Measurements from ENCODE around the gene CYB5R3. TPM values are rescaled to one million over a fixed set of nuclear protein-coding genes. Genes with fewer than 3 reads are reported as not detected.
A peak's percentile ranks its signal among the peaks of the same experiment; 100 is the strongest.

The CYB5R3 gene
- 80.5 and 87.8 TPM in 2 replicates for total RNA-seq (2014; rRNA removed; shearing (Covaris generic))

DNA sequence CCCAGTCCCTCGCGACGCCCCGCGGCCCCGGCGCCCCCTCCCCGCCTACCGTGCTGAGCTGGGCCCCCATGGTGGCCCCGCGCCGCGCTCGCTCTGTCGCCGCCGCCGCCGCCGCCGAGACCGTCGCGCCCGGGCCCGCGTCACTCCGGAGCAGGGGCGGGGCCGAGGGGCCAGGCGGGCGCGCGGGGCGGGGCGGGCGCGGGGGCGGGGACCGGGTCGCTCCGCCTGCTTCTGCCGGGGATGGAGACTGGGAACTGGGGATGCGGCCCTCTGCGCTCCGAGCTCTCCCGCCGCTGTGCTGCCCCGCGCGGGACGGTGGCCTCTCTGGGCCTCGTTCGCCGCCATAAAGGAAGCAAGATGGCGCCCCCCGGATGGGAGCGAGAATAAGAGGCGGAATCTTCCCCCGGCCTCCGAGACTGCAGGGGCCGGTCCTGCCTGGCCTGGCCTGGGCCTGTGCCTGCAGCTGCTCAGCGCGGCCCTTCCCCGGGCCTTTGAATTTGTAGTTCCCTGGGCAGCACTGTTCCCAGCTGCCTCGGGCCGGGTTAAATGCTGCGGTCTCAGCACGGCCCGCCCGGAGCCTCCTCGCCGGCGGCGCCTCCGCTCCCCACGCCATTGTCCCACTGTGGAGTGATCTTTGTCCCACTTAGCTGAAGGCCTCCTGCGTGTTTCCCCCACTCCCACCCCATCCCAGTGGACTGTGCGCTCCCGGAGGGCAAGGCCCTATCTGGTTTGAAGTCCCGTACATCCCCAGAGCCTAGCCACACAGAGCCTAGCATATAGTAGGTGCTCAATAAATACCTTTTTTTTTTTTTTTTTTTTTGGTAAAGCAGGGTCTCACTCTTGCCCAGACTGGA is at the start of gene CYB5R3:
Gene CYB5R3 (minus strand): TSS at position 147 of the 854 bp plus-strand sequence. CDS start 77 bp downstream, at position 70.
- peak; percentile 66 for DNase-seq (ENCODE audit: low spot score)

DNA sequence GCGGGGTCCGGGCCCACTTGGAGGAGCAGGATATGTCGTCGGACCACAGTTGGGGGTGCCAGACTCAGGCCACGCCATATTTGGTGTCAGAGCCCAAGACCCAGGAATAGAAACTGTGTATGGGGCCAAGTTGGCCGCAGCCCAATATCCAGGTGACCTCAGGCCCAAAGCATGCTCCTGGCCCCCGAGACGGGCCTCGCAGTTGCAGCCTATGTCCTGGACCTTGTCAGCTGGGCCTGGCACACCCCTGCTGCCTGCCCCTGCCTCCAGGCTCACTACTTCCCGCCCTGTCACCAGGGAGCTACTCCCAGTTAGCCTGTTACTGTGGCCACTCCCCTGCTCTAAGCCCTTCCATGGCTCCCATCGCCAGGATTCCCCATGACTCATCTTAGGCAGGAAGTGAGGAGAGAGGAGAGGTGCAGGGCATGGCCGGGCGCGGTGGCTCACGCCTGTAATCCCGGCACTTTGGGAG is 48.4 kb upstream of the CYB5R3 start:
- peak; percentile 19 for DNase-seq (ENCODE audit: low spot score)

DNA sequence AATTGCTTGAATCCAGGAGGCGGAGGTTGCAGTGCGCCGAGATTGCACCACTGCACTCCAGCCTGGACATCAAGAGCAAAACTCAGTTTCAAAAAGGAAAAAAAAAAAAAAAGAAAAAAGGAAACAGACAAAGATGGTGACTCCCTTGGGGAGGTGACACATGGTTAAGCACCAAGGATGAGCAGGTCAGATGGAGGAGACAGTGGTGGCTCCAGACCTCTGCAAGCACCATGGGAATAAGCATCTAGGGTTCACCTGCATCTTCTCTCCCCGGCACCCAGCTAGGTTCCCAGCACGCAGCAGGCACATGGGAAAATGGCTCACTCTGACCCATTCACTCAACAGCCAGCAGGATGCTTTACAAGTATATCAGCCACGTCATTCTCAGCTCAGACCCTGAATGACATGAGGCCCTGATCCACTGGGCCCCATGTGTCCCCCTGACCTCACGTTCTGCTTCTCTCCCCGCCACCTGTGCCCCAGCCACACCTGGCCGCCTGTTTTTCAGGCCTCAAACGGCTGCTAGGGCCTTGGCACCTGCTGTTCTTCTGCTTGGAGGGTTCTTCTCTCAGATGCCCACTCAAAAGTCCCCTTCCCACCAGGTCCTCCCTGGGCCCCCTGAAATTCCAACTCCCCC is 47.3 kb upstream of the CYB5R3 start:
- no peak for DNase-seq (ENCODE audit: low spot score)

DNA sequence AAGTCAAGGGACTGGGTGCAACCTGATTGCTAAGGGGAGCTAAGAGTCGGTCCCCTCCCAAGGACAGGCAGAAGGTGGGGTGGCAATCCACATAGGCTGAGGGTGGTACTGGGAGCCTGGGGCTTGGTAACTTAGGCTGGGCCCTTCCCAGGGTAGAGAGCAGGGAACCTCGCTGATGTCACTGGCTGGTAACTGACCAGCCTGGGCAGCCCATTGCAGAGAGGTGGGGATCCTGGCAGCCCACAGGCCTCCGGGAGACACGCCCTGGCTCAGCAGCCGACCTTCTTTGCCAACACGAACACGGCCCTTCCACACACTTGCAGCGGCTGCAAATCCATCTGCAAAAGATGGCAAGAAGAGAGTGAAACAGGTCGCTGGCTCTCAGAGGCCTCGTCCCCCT is 46.1 kb upstream of the CYB5R3 start:
- no peak for DNase-seq (ENCODE audit: low spot score)

DNA sequence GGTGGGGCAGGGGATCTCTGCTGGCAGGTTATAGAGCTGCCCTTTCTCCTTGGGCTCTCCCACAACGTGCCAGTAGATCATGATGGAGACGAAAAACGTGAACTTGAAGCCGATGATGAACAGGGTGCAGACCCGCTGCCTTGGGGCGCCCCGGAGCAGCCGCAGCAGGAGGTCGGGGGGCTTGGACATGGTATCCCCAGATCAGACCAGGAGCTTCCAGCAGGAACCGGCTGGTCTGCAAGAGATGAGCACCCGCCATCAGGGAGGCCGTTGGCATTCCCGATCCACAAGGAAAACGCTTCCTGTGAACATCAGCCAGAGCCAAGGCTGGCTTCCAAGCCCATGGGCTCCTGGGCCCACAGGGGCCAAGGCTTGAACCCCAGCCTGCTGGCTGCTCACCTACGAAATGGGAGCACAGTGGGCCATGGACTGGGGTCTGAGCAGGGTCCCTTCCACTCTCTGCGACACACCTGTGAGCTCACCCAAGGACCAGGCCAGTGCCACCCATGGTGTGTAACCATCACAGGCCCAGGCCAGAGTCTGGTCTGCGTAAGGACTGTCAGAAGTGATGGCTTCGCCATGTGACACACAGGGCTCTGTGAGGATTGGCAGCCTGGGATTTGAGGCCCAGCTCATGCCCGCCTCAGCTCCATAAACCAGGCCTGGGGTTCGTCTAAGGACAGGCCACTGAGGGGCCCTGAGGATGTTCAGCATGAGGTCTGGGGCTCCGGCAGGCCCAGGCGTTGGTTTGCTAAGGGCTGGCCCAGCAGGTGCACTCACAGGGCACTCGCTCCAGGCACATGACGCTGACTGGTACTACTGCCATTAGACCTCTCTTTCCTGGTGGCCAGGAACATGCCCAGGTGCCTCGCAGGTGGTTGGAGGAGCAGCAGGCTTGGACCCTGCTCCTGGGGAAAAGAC is 44.8 kb upstream of the CYB5R3 start:
- no peak for DNase-seq (ENCODE audit: low spot score)

DNA sequence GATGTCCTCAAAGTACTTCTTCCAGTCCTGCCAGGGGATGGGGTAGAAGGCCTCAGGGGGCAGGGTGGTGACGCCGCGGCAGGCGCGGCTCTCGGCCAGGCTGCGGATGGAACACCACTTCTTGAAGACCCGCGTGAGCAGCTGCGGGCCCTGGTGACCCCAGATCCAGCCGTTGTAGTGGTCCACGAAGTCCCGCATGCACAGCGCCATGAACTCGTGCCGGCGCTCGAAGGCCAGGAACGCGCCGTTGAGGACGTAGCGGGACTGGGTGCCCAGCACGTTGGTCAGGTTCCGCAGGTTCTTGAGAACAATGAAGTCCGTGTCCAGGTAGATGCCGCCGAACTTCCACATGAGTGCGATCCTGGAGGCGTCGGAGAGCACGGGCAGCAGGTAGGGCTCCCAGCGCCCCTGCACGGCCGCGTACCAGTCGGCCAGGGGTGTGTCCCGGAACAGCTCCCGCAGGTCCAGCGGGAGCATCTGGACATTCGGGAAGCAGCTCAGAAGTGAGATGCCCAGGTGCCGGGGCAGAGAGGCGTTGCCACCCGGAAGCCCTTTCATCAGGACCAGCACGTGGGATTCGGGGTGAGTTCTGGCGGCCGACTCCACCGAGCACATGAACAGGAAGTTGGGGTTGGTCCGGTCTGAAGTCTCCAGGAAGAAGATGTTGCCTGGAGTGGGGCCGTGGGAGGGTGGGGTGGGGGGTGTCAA is 44.0 kb upstream of the CYB5R3 start:
- DNase-seq (ENCODE audit: low spot score): no peak

DNA sequence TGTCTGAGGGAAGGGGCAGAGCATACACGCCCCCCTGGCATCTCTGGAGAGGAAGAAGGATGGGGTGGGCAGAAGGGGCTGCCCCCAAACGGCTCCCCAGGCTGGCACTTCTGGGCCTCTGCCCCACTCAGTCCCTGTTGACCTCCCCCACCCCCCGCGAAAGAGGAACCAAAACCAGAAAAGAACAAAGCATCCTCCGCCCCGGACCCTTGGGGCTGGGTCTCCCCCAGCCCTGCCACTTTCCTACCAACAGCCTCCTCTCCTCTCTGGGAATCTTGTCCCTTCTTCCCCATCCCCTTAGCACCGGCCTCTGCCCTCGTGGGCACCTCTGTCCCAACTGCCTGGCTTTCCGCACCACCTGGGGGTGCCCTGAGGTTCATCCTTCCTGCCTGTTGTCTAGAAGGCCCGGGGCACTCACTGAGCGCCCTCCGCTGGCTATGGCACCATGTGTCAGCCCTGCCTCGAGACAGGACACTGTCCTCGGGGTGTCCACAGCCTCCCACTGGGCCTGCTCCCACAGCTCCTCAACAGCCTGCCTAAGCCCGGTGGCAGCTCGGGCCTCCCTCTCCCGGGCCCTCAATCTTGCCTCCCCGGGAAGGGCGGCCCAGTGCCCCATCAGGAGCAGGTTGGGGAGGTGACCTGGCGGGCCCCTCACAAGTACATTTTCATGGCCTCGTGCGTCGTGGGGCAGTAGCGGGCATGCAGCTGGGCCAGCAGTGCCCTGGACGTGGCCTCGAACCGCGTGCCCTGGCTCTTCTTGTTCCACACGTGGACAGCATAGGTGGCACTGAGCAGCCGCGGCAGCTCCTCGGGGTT is 43.3 kb upstream of the CYB5R3 start:
- no peak for DNase-seq (ENCODE audit: low spot score)

DNA sequence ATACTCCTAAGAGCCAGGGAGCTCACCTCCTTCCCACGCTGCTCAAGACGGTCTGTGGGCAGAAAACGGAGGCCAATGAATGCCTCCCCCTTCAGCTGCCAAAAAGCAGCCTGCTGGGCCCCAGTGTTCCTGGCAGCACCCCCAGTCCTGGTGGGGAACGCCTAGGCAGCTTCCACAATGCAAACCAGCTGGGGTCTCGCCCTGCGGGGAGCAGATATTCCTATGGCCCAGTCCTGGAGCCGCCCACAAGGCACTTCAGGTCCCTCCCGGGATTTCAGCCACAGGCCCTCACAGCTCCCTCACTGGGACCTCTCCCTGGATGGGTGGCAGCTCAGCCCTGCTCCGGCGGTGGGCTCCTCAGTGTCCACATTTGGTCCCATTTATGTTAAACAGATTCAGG is 42.2 kb upstream of the CYB5R3 start:
- DNase-seq (ENCODE audit: low spot score): no peak

DNA sequence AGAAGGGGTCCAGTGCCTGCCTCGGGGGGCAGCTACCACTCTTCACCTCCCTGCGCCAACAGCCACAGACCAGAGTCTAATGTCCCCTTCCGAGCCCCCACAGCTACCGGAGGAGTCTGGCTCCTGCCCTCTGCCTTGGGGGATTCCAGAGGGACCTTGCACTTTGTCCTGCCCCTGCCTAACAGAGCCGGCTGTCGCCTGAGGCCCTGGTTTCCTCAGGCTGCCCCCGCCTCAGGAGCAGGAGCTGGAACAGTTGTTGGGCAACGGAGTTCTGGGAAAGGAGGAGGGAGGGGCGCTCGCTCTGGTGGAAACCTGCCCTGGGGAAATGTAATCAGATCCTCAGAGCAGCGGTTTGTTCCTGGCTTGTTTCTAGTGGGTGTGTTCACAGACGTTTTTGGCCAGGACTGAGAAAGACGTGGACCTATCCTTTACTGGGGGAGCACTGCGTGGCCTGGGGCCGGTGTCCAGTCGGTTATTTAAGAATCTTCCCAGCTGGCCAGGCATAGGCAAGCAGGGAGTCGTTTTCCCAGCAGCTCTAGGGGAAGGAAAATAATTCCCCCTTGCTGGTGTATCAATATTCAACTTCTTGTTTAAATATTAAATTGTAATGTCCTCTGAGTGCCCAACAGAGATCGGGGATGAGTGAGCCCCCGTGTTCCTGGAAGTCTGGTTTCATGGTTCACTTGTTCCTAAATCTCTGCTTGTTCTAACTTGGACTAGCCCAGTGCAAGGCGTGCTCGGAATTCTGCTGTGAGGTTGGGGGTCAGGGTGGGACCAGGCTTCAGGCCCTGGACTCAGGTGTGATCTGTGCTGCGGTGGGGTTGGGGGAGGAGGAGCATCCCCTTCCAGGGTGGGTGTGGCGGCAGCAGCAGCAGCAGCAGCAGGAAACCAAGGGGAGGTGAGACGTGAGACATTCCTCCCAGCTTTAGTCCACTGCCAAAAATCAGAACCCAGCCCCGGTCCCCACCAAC is 39.3 kb upstream of the CYB5R3 start:
- DNase-seq (ENCODE audit: low spot score): no peak

DNA sequence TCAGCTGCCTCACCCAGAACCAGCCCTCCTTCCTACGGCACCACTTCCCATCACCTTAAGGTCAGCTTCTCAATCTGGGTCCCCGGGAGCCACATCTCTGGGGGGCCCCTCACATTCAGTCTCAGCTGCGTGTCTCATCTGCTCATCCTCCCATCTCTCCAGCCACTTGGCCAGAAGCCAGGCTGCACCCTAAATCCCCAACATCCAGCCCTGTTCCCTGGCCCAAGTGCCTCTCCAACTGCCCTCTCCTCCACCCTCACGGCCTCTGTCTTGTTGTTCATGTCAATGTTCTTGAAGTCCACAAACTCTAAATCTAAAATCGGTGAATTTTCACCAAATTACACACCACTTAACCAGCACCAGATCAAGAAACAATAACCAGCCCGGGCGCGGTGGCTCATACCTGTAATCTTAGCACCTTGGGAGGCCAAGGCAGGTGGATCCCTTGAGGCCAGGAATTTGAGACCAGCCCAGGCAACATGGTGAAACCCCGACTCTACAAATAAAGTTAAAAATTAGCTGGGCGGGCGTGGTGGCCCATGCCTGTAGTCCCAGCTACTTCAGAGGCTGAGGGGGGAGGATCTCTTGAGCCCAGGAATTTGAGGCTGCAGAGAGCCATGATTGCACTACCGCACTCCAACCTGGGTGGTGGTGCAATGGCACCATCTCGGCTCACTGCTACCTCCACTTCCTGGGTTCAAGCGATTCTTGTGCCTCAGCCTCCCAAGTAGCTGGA is 37.7 kb upstream of the CYB5R3 start:
- DNase-seq (ENCODE audit: low spot score): no peak

DNA sequence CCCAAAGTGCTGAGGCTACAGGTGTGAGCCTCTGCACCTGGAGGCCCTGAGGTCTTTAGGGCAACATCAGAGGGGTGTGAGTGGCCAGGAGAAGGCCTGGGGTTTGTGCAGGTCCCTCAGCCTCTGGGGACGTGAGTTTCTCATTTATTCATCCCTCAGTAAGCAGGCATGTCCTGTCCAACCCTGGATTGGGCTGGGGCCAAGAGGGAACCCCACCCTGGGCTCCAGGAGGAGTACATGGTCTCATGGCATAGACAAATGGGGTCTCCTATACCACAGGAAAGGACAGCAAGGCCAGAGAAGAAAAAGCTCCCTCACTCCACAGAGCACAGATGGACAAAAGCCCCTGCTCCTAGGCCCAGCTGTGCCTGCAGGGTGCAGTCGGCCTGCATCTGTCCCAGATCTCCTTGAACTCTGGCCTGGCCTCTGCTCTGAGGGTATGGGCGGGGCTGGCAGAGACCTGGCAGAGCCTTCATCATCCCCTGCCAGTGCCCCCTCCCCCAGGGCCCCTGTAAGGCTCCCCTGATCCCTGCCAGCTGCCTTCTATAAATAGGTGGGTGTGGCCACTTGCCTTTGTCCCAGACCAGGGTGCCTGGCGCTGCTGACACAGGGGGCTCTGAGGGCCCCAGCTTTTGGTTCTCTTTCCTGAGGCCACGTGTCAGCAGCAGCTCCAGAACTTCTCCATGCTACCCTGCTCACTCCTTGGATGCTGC is 36.9 kb upstream of the CYB5R3 start:
- DNase-seq (ENCODE audit: low spot score): no peak

DNA sequence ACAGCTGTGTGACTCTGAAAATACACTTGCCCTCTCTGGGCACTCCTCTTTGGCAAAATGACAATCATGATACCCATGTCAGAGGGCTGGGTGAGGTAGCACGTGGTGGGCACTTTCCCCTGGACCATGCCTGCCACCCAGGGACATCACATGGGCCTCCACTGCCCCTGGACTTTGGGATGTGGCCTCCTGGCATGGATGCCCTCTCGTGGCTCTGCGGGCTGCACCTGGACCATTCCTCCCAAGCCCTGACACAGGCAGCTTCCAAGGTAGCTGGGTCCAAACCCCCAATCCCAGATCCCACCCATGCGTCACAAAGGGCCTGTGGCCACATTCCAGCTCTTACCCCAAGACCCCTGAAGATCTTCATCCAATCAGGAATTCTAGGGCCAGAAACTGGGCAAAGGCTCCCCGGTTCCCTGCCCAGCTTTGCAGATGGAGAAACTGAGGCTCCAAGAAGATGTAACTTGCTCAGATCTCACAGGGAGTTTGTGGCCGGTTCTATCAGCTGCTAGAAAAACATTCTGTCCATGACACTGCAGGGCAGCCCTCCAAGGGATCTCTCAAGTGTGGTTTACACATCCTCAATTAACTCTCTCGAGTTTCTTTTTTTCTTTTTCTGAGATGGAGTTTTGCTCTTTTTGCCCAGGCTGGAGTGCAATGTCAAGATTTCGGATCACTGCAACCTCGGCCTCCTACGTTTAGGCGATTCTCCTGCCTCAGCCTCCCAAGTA is 35.4 kb upstream of the CYB5R3 start:
- DNase-seq (ENCODE audit: low spot score): no peak

DNA sequence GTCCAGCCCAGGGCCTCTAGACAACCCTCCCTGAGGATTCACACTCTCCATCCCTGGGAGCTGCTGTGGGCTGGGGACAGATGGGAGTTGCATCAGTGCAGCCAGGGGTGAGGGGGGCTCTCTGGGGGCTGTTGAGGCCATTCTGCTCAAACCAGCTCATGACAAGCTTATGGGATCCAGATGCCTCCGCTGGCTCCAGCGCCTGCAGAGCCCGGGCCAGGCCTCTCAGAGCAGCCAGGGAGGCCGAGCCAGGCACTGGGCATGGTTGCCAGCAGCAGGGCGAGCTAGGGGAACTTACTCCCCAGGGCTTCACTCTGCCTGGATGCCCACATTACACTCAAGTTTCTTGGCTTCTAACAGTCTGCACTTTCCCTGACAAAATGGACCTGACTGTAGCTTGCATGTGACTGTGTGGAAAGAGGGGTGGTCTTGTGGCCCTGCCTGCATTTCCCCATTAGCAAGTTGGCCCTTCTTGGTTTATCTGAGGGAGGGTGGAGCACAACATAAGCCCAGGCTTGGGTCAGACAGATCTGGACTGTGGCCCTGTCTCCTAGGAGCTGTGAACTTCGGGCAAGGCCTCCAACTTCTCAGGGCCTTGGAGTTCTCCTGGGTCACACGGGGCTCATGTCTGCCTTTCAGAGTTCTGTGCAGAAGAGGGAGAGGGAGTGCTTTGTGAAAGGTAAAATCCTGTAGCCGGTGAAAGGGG is 34.5 kb upstream of the CYB5R3 start:
- no peak for DNase-seq (ENCODE audit: low spot score)

DNA sequence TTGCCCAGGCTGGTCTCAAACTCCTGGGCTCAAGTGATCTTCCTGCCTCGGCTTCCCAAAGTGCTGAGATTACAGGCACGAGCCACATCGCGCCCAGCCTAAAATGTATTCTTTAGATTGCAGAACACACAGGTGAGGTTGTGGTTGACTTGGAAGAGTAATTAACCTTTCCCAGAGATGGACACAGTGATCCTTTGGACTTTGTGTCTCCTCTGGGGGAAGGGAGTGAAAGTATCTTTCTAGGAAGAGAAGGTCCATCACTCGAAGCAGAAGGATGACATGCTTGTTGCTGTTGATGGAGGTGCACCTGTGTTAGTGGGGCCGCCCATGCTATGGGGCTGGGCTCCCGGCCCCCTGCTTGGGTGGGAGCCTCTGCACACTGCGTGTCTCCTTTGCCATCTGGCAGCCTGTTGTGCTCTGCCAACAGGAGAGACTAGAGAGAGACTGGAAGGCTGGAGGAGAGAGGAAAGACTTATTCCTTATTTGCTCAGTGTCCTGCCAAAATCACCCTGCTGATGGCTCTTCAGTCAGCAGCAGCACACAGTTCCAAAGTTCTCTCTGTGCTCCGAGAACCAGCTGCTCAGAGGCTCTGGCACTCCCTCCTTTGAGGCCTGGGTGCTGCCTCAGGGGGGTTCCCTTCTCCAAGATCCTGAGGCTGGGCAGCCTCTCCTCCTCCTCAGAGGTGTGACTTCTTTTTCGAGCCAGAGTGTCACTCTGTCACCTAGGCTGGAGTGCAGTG is 33.1 kb upstream of the CYB5R3 start:
- no peak for DNase-seq (ENCODE audit: low spot score)

DNA sequence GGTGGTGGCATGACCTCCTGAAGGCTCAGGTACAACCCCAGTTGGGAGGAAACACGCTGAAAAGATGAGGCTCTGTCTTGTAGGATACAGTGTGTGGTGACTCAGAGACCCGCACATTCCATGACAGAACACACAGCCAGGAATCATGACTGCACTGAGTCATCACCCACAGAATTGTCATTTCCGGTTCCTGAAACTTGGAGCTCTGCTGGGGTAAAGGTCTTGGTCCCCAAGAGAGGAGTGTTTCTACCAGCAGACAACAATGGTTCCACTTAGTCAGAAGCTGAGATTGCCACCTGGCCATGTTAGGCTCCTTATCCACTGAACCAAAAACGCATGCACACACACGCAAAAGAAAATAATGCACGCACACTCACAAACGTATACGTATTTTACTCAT is 31.5 kb upstream of the CYB5R3 start:
- peak; percentile 72 for DNase-seq (ENCODE audit: low spot score)

DNA sequence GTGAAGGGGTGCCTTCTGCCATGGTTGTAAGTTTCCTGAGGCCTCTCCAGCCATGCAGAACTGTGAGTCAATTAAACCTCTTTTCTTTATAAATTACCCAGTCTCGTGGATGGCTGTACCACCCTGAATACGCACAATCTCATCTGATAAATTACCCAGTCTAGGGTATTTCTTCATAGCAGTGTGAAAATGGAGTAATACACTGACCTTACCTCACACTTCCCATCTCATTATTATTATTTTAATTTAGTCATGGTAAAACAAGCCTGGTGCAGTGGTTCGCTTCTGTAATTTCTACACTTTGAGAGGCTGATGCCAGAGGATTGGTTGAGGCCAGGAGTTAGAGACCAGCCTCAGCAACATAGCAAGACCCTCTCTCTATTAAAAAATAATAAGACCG is 30.5 kb upstream of the CYB5R3 start:
- no peak for DNase-seq (ENCODE audit: low spot score)
